ENCODE measurements around the gene SMC1B. TPM values are rescaled to one million over a fixed set of nuclear protein-coding genes. Genes with fewer than 3 reads are reported as not detected.

Gene SMC1B
- total and polyA plus RNA-seq, 4 donors, result 0.02 to 0.05 TPM; not detected in 2

- Histone ChIP-seq H3K9me3 (ENCODE audit: control insufficient read depth in 4 of 4, low read length in 3 of 4) (no peaks in the 10 kb centered on the region), H3K4me3 (ENCODE audit: low read depth in 1 of 3, low read length in 3 of 3) (no peak overlapping the region), H3K4me1 (ENCODE audit: control insufficient read depth in 4 of 4, insufficient read depth in 4 of 4, low read length in 3 of 4) (no peaks in the 10 kb centered on the region), H3K27me3 (ENCODE audit: control insufficient read depth in 4 of 4, insufficient read depth in 4 of 4, low read length in 3 of 4) (no peaks in the 10 kb centered on the region), H3K9ac (ENCODE audit: low read depth in 1 of 2, low read length in 2 of 2) (no peak overlapping the region), H3K36me3 (ENCODE audit: control insufficient read depth in 4 of 4, insufficient read depth in 3 of 4, low read depth in 1 of 4, low read length in 3 of 4) (no peaks in the 10 kb centered on the region), H3K27ac (ENCODE audit: low read depth in 1 of 2, low read length in 2 of 2) (no peak overlapping the region)
- DNase-seq (ENCODE audit: low spot score), result no peak
- 94% methylated on average over 19 of the region's 19 CpGs for WGBS
- no peak for TF ChIP-seq MAX (IDR thresholded peaks at IDR 0.05)
- no peak for TF ChIP-seq YY1 (IDR thresholded peaks at IDR 0.05)
- TF ChIP-seq CTCF (IDR thresholded peaks at IDR 0.05; ENCODE audit: low read depth, low read length, missing input control), result no peak
- TF ChIP-seq RAD21 (IDR thresholded peaks at IDR 0.05), result no peak
- no peak for TF ChIP-seq FOXA1 (IDR thresholded peaks at IDR 0.05)
- no peak for TF ChIP-seq ATF3 (IDR thresholded peaks at IDR 0.05)
- no peak for TF ChIP-seq SP1 (IDR thresholded peaks at IDR 0.05)
- TF ChIP-seq EGR1 (IDR thresholded peaks at IDR 0.05; ENCODE audit: low read depth in 2 of 2), result no peak
- TF ChIP-seq FOXA2 (IDR thresholded peaks at IDR 0.05), result no peak
- no peak for TF ChIP-seq NR2F2 (IDR thresholded peaks at IDR 0.05)
- TF ChIP-seq ZBTB33 (IDR thresholded peaks at IDR 0.05), result no peak
- TF ChIP-seq HNF4A (conservative IDR thresholded peaks at IDR 0.05), result no peak
- no peak for TF ChIP-seq GABPA (IDR thresholded peaks at IDR 0.05 in 1 of 2, conservative IDR thresholded peaks at IDR 0.05 in 1 of 2)
- TF ChIP-seq TAF1 (conservative IDR thresholded peaks at IDR 0.05), result no peak
- TF ChIP-seq RXRA (IDR thresholded peaks at IDR 0.05), result no peak
- TF ChIP-seq JUND (IDR thresholded peaks at IDR 0.05), result no peak
- TF ChIP-seq REST (IDR thresholded peaks at IDR 0.05), result no peak
- no peak for TF ChIP-seq HNF4G (IDR thresholded peaks at IDR 0.05)
Observed at GRCh38 chr22:45428391-45429385, 15.3 kb upstream of the SMC1B start.
